ENCODE results near the gene IMP3.

IMP3 gene

DNA sequence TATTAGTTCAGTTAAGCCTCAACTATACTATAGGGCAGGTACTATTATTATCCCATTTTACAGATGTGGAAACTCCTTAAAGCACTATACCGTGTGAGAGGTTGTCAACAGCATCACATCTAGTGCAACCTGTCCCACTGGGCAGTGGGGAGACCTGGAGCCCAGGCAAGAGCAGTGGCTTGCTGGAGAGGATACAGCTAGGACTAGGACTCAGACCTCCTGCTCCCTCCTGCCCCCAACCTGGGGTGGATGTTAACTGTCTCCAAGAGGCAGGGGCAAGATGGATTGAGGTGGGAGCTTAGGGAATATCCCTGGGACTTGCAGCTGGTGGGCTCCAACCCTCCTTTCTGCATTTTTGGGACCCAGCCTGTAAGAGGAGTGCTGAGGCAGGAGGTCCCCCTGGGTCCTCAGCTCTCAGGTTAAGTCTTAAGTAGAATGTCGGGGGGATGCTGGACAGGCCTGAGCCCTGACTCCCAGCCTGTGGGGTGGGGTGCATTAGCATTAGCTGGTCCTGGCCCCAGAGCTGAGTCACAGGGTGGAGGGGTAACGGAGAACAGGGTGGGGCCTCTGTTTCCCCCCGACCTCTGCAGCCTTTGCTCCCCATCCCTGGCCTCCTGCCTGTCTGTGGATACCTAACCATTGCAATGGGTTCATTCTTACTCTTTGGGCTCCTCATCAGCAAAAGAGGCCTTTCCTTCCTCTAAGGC, 14.3 kb upstream of the IMP3 start:
- no peak for TF ChIP-seq CTCF (conservative IDR thresholded peaks at IDR 0.05; ENCODE audit: low read depth, low read length)
- no peaks in the 10 kb centered on the region for H3K79me2 ChIP-seq (ENCODE audit: insufficient read depth, low read depth)
- no peak overlapping the region for H2AFZ ChIP-seq (ENCODE audit: low read depth)
- H3K4me2 ChIP-seq = no peak overlapping the region
- no peaks in the 10 kb centered on the region for H3K27me3 ChIP-seq (ENCODE audit: insufficient read depth, low read depth)
- H3K9ac ChIP-seq = no peak overlapping the region
- H3K36me3 ChIP-seq (ENCODE audit: insufficient read depth) = no peaks in the 10 kb centered on the region
- H4K20me1 ChIP-seq (ENCODE audit: insufficient read depth) = no peaks in the 10 kb centered on the region
- H3K4me1 ChIP-seq (ENCODE audit: low read depth, poor library complexity, severe bottlenecking) = no peaks in the 10 kb centered on the region
- H3K27ac ChIP-seq = no peak overlapping the region
- no peak overlapping the region for H3K4me3 ChIP-seq (IDR thresholded peaks at IDR 0.05; ENCODE audit: insufficient read depth, low read depth, low read length)

- Histone ChIP-seq H3K9ac (no peak overlapping the region), H4K20me1 (ENCODE audit: insufficient read depth) (no peaks in the 10 kb centered on the region), H3K4me3 (IDR thresholded peaks at IDR 0.05; ENCODE audit: insufficient read depth, low read depth, low read length) (no peak overlapping the region), H3K27me3 (ENCODE audit: insufficient read depth, low read depth) (no peaks in the 10 kb centered on the region), H3K36me3 (ENCODE audit: insufficient read depth) (no peaks in the 10 kb centered on the region), H2AFZ (ENCODE audit: low read depth) (no peak overlapping the region), H3K4me1 (ENCODE audit: low read depth, poor library complexity, severe bottlenecking) (no peaks in the 10 kb centered on the region), H3K27ac (no peak overlapping the region), H3K79me2 (ENCODE audit: insufficient read depth, low read depth) (no peaks in the 10 kb centered on the region), H3K4me2 (no peak overlapping the region)
- TF ChIP-seq CTCF (conservative IDR thresholded peaks at IDR 0.05; ENCODE audit: low read depth, low read length) = no peak
Observed at GRCh38 chr15:75653347-75653913, 13.4 kb upstream of the IMP3 start.

- H3K79me2 ChIP-seq (ENCODE audit: insufficient read depth, low read depth) = no peaks in the 10 kb centered on the region
- H3K9ac ChIP-seq = no peak overlapping the region
- no peak overlapping the region for H3K27ac ChIP-seq
- no peak overlapping the region for H2AFZ ChIP-seq (ENCODE audit: low read depth)
- no peaks in the 10 kb centered on the region for H3K36me3 ChIP-seq (ENCODE audit: insufficient read depth)
- H3K4me2 ChIP-seq = no peak overlapping the region
- H3K4me3 ChIP-seq (IDR thresholded peaks at IDR 0.05; ENCODE audit: insufficient read depth, low read depth, low read length) = no peak overlapping the region
- H3K4me1 ChIP-seq (ENCODE audit: low read depth, poor library complexity, severe bottlenecking) = no peaks in the 10 kb centered on the region
- H4K20me1 ChIP-seq (ENCODE audit: insufficient read depth) = no peaks in the 10 kb centered on the region
- no peak for TF ChIP-seq CTCF (conservative IDR thresholded peaks at IDR 0.05; ENCODE audit: low read depth, low read length)
- no peaks in the 10 kb centered on the region for H3K27me3 ChIP-seq (ENCODE audit: insufficient read depth, low read depth)
Observed at GRCh38 chr15:75651810-75652543, 12.0 kb upstream of the IMP3 start.

DNA sequence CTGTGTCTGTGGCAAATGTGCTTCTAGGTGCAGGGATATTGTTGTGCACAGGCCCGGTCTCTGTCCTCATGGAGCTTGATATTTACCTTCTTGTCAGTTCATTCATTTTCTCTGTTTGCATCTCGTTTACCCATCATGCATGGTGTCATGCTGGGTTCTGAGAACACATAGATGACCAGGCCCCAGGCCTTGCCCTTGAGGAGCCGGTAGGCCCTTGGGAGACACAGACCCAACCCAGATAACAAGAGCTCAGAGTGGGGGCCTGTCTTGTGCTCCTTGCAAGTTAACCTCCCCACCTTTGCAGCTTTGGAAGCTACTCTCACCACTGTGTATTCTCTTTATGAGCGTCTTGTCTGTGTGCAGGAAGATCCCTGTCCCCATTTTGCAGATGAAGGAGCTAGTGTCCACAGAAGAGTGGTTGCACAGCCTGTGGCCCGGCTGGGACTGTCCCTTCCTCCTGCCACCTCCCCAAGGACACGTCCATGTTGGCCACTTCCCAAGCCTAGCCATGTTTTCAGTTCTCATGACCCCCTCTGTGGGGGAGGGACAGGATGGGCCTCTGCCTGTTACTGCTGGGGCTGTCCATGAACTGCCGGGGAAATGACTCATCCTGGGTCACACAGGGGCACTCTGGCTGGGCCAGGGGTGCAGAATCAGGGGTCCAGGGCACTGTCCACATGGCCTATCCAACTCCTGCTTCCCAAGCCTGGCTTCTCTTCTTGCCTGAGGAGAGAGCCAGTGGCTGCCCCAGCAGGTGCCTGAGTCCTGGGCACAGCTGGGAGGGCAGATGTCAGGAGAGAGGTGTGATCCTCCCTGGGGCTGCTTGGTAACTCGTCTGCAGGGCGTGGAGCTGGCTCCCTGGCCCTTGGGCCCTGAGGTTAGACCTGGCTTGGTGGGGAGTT, 11.1 kb upstream of the IMP3 start:
- no peak overlapping the region for H2AFZ ChIP-seq (ENCODE audit: low read depth)
- no peak overlapping the region for H3K4me2 ChIP-seq
- no peak overlapping the region for H3K9ac ChIP-seq
- no peaks in the 10 kb centered on the region; the same call in 1 of the 2 replicates for H3K27me3 ChIP-seq (ENCODE audit: insufficient read depth, low read depth)
- H4K20me1 ChIP-seq (ENCODE audit: insufficient read depth) = no peaks in the 10 kb centered on the region
- no peaks in the 10 kb centered on the region for H3K79me2 ChIP-seq (ENCODE audit: insufficient read depth, low read depth)
- no peaks in the 10 kb centered on the region for H3K36me3 ChIP-seq (ENCODE audit: insufficient read depth)
- TF ChIP-seq CTCF (conservative IDR thresholded peaks at IDR 0.05; ENCODE audit: low read depth, low read length) = no peak
- no peak overlapping the region for H3K27ac ChIP-seq
- no peaks in the 10 kb centered on the region for H3K4me1 ChIP-seq (ENCODE audit: low read depth, poor library complexity, severe bottlenecking)
- no peak overlapping the region for H3K4me3 ChIP-seq (IDR thresholded peaks at IDR 0.05; ENCODE audit: insufficient read depth, low read depth, low read length)

All from KMS-11 (cell line).